Neural progenitor cell (in vitro differentiated cells): ENCODE results near the gene VAV1. TPM values are rescaled to one million over a fixed set of nuclear protein-coding genes. Genes with fewer than 3 reads are reported as not detected.

Source experiments
- DNase-seq: peaks from one replicate; pipeline ENCODE4 v3.0.0-alpha.2; 2016; ENCODE audit warnings: low spot score
- H2AFZ ChIP-seq: fragments of 200-600 bp; sonication (generic); replicated peaks from 2 replicates; pipeline ENCODE4 v1.6.1; 2016; ENCODE audit warnings: antibody characterized with exemption
- H3F3A ChIP-seq: fragments of 200-600 bp; sonication (generic); 2 replicates; pipeline ENCODE4 v1.6.1; 2016; ENCODE audit warnings: antibody characterized with exemption, low read depth
- H3K27ac ChIP-seq: fragments of 200-600 bp; sonication (generic); 2 replicates; pipeline ENCODE4 v1.5.1; 2016; ENCODE audit warnings: mild to moderate bottlenecking
- H3K27me3 ChIP-seq: fragments of 200-600 bp; sonication (generic); 2 replicates; pipeline ENCODE4 v1.6.1; 2016; ENCODE audit warnings: mild to moderate bottlenecking, moderate library complexity
- H3K36me3 ChIP-seq: fragments of 200-600 bp; sonication (generic); 2 replicates; pipeline ENCODE4 v1.5.1; 2016
- H3K4me1 ChIP-seq: fragments of 200-600 bp; sonication (generic); 2 replicates; pipeline ENCODE4 v1.6.1; 2016; ENCODE audit warnings: mixed run types
- H3K4me2 ChIP-seq: fragments of 200-600 bp; sonication (generic); 2 replicates; pipeline ENCODE4 v1.6.1; 2016
- H3K4me3 ChIP-seq: fragments of 200-600 bp; sonication (generic); 2 replicates; pipeline ENCODE4 v1.5.1; 2016
- H3K79me2 ChIP-seq: fragments of 200-600 bp; sonication (generic); 2 replicates; pipeline ENCODE4 v1.6.1; 2016; ENCODE audit warnings: low read depth
- H3K9ac ChIP-seq: fragments of 200-600 bp; sonication (generic); 2 replicates; pipeline ENCODE4 v1.6.1; 2016
- H3K9me3 ChIP-seq: fragments of 200-600 bp; sonication (generic); 2 replicates; pipeline ENCODE4 v1.5.1; 2016; ENCODE audit warnings: low read depth
- H4K20me1 ChIP-seq: fragments of 200-600 bp; sonication (generic); 2 replicates; pipeline ENCODE4 v1.6.1; 2016; ENCODE audit warnings: low read depth
- H3K27ac Mint-ChIP-seq: 3 replicates; pipeline ENCODE4 v1.8.0; 2021; ENCODE audit warnings: mixed read lengths
- H3K27me3 Mint-ChIP-seq: 2 replicates; pipeline ENCODE4 v1.8.0; 2022; ENCODE audit warnings: low read depth, mild to moderate bottlenecking, inconsistent platforms, moderate library complexity, mixed read lengths; ENCODE audit not compliant: insufficient read depth
- H3K36me3 Mint-ChIP-seq: 3 replicates; pipeline ENCODE4 v1.8.0; 2021; ENCODE audit warnings: mixed read lengths
- H3K4me1 Mint-ChIP-seq: 3 replicates; pipeline ENCODE4 v1.8.0; 2021; ENCODE audit warnings: mixed read lengths
- H3K4me3 Mint-ChIP-seq: 3 replicates; pipeline ENCODE4 v1.8.0; 2021; ENCODE audit warnings: mild to moderate bottlenecking, moderate library complexity, mixed read lengths
- H3K9me3 Mint-ChIP-seq: 3 replicates; pipeline ENCODE4 v1.8.0; 2020; ENCODE audit warnings: mixed read lengths
- CTCF ChIP-seq: fragments of 200-600 bp; sonication (generic); IDR thresholded peaks from 2 replicates; pipeline ENCODE4 v1.5.1; 2017; ENCODE audit warnings: antibody characterized with exemption, mild to moderate bottlenecking
- EZH2 ChIP-seq: fragments of 200-600 bp; sonication (generic); IDR thresholded peaks from 2 replicates; pipeline ENCODE4 v1.6.1; 2017; ENCODE audit warnings: antibody characterized with exemption, mild to moderate bottlenecking, moderate library complexity
- EZH2phosphoT487 ChIP-seq: fragments of 200-600 bp; sonication (generic); IDR thresholded peaks from 2 replicates; pipeline ENCODE4 v1.6.1; 2017; ENCODE audit warnings: antibody characterized with exemption
- total RNA-seq: library from RNA; depleted of rRNA; stranded (reverse); fragments of >200 nt; gene quantifications from 2 replicates; pipeline ENCODE4 v1.2.3, GENCODE V29; 2015; ENCODE audit warnings: low replicate concordance

Gene VAV1
- total RNA-seq, 1 donor from 2014 or later = not detected

- Mint-ChIP-seq H3K36me3 (no peaks in the 10 kb centered on the region), H3K9me3 (peaks cover 3% of the 10 kb centered on the region)
Measured at GRCh38 chr19:6849876-6850275, 77.4 kb downstream of the VAV1 start.

GRCh38 chr19:6851359-6851758, 78.9 kb downstream of the VAV1 start:
- Histone ChIP-seq H3K36me3 (no peaks in the 10 kb centered on the region), H3K79me2 (no peaks in the 10 kb centered on the region), H3K4me3 (no peak overlapping the region), H4K20me1 (no peaks in the 10 kb centered on the region), H3K27ac (no peak overlapping the region), H3K9me3 (no peaks in the 10 kb centered on the region), H3K27me3 (no peaks in the 10 kb centered on the region), H3F3A (no peaks in the 10 kb centered on the region), H3K4me1 (no peaks in the 10 kb centered on the region), H3K4me2 (no peak overlapping the region), H3K9ac (no peak overlapping the region), H2AFZ (no peak overlapping the region)
- Mint-ChIP-seq H3K27me3 (no peaks in the 10 kb centered on the region), H3K36me3 (no peaks in the 10 kb centered on the region), H3K27ac (no peak overlapping the region), H3K4me1 (no peaks in the 10 kb centered on the region), H3K4me3 (no peak overlapping the region), H3K9me3 (peaks cover 3% of the 10 kb centered on the region)
- no peak for TF ChIP-seq EZH2
- no peak for TF ChIP-seq CTCF
- no peak for DNase-seq

More at GRCh38 chr19:6849876-6850275, 77.4 kb downstream of the VAV1 start:
- Histone ChIP-seq H3K4me1 (no peaks in the 10 kb centered on the region), H2AFZ (no peak overlapping the region), H3K4me3 (no peak overlapping the region), H3K36me3 (no peaks in the 10 kb centered on the region), H3K79me2 (no peaks in the 10 kb centered on the region), H3K4me2 (no peak overlapping the region), H3K27ac (no peak overlapping the region), H3K9ac (no peak overlapping the region), H3K27me3 (no peaks in the 10 kb centered on the region), H3F3A (no peaks in the 10 kb centered on the region), H3K9me3 (no peaks in the 10 kb centered on the region), H4K20me1 (no peaks in the 10 kb centered on the region)
- Mint-ChIP-seq H3K27ac (no peak overlapping the region), H3K4me1 (no peaks in the 10 kb centered on the region), H3K27me3 (no peaks in the 10 kb centered on the region), H3K4me3 (no peak overlapping the region)
- no peak for DNase-seq
- TF ChIP-seq EZH2 (no peak), EZH2phosphoT487 (no peak), CTCF (no peak)

- Histone ChIP-seq H2AFZ (no peak overlapping the region), H3K79me2 (no peaks in the 10 kb centered on the region), H3K4me1 (no peaks in the 10 kb centered on the region), H3K36me3 (no peaks in the 10 kb centered on the region), H3K4me3 (no peak overlapping the region), H3F3A (no peaks in the 10 kb centered on the region), H4K20me1 (no peaks in the 10 kb centered on the region), H3K4me2 (no peak overlapping the region), H3K9ac (no peak overlapping the region), H3K9me3 (no peaks in the 10 kb centered on the region), H3K27me3 (no peaks in the 10 kb centered on the region), H3K27ac (no peak overlapping the region)
- DNase-seq = no peak
- Mint-ChIP-seq H3K27me3 (no peaks in the 10 kb centered on the region), H3K27ac (no peak overlapping the region), H3K9me3 (peaks cover 3% of the 10 kb centered on the region), H3K4me1 (no peaks in the 10 kb centered on the region), H3K4me3 (no peak overlapping the region), H3K36me3 (no peaks in the 10 kb centered on the region)
- no peak for TF ChIP-seq CTCF
- TF ChIP-seq EZH2phosphoT487 = no peak
- TF ChIP-seq EZH2 = no peak
Measured at GRCh38 chr19:6852001-6852400, 79.5 kb downstream of the VAV1 start.

GRCh38 chr19:6853868-6854267, 81.4 kb downstream of the VAV1 start:
- H4K20me1 ChIP-seq = no peaks in the 10 kb centered on the region
- no peaks in the 10 kb centered on the region for H3K9me3 ChIP-seq
- Mint-ChIP-seq H3K4me3 (no peak overlapping the region), H3K9me3 (peaks cover 3% of the 10 kb centered on the region), H3K4me1 (no peaks in the 10 kb centered on the region), H3K27me3 (no peaks in the 10 kb centered on the region), H3K36me3 (no peaks in the 10 kb centered on the region), H3K27ac (peak overlapping the region; percentile 47)
- H3K27me3 ChIP-seq = no peaks in the 10 kb centered on the region
- no peak overlapping the region for H3K4me2 ChIP-seq
- no peaks in the 10 kb centered on the region for H3F3A ChIP-seq
- no peak overlapping the region for H3K27ac ChIP-seq
- H2AFZ ChIP-seq = no peak overlapping the region
- no peak for DNase-seq
- H3K36me3 ChIP-seq = no peaks in the 10 kb centered on the region
- no peaks in the 10 kb centered on the region for H3K79me2 ChIP-seq
- H3K4me1 ChIP-seq = no peaks in the 10 kb centered on the region
- no peak overlapping the region for H3K9ac ChIP-seq
- H3K4me3 ChIP-seq = no peak overlapping the region
- TF ChIP-seq EZH2phosphoT487 (no peak), EZH2 (no peak), CTCF (no peak)
